Stimulated activated CD4-positive, alpha-beta T cell treated with anti-CD3 and anti-CD28 coated beads, Interleukin-1b, Interleukin-23, amount 100 ng/mL, for 48 hours (primary cell): Measurements from ENCODE around the gene CREBL2.
"Not testable (repeated sequence)": the region's sequence is repeated elsewhere in the genome, so short reads cannot be mapped to it uniquely, and the experiment has no call there.

Experiments
- DNase-seq: peaks from one replicate; pipeline ENCODE4 v3.0.0-alpha.2; 2020

CREBL2 gene

GRCh38 chr12:12611512-12612306, at the start of gene CREBL2:
Gene CREBL2, plus strand, starts transcription at chr12:12611876. Its CDS starts 297 bp downstream, at chr12:12612173.
- DNase-seq: peak; percentile 87

GRCh38 chr12:12562016-12562483, 49.6 kb upstream of the CREBL2 start:
- DNase-seq: no peak

- DNase-seq: peak; percentile 72
Measured at GRCh38 chr12:12562585-12563261, 49.0 kb upstream of the CREBL2 start, which contains the start of gene DUSP16. Gene DUSP16, minus strand, starts transcription at chr12:12562863. Its CDS starts 41,765 bp downstream, at chr12:12521098.

- DNase-seq: no peak
Measured at GRCh38 chr12:12563290-12563928, 48.3 kb upstream of the CREBL2 start.

GRCh38 chr12:12564911-12565310, 46.8 kb upstream of the CREBL2 start:
- no peak for DNase-seq

GRCh38 chr12:12565971-12566370, 45.7 kb upstream of the CREBL2 start:
- DNase-seq: not testable (repeated sequence)

- DNase-seq: no peak
Measured at GRCh38 chr12:12572659-12573058, 39.0 kb upstream of the CREBL2 start.

- DNase-seq: no peak
Measured at GRCh38 chr12:12577786-12578185, 33.9 kb upstream of the CREBL2 start.

GRCh38 chr12:12580716-12581115, 31.0 kb upstream of the CREBL2 start:
- not testable (repeated sequence) for DNase-seq

- no peak for DNase-seq
Measured at GRCh38 chr12:12582193-12582881, 29.3 kb upstream of the CREBL2 start.

- peak; percentile 73 for DNase-seq
Measured at GRCh38 chr12:12582895-12583303, 28.8 kb upstream of the CREBL2 start.

- DNase-seq: no peak
Measured at GRCh38 chr12:12583510-12584178, 28.0 kb upstream of the CREBL2 start.

- DNase-seq: no peak
Measured at GRCh38 chr12:12585115-12585863, 26.4 kb upstream of the CREBL2 start.

- DNase-seq: no peak
Measured at GRCh38 chr12:12586879-12587675, 24.6 kb upstream of the CREBL2 start.

- DNase-seq: no peak
Measured at GRCh38 chr12:12587878-12588277, 23.8 kb upstream of the CREBL2 start.

- not testable (repeated sequence) for DNase-seq
Measured at GRCh38 chr12:12588436-12588835, 23.2 kb upstream of the CREBL2 start.

GRCh38 chr12:12590961-12591360, 20.7 kb upstream of the CREBL2 start:
- DNase-seq: no peak

GRCh38 chr12:12592930-12593329, 18.7 kb upstream of the CREBL2 start:
- no peak for DNase-seq

- DNase-seq: not testable (repeated sequence)
Measured at GRCh38 chr12:12595929-12596328, 15.7 kb upstream of the CREBL2 start.

- not testable (repeated sequence) for DNase-seq
Measured at GRCh38 chr12:12596598-12596997, 15.1 kb upstream of the CREBL2 start.

GRCh38 chr12:12598864-12599263, 12.8 kb upstream of the CREBL2 start:
- no peak for DNase-seq
